HG03196 (cell line): ENCODE results near the gene CCDC86.

Experiments used
- ATAC-seq: cut with Tn5 transposase; IDR thresholded peaks from one replicate; pipeline ENCODE4 v1.9.1; 2021; ENCODE audit not compliant: unreplicated experiment

The CCDC86 gene

DNA sequence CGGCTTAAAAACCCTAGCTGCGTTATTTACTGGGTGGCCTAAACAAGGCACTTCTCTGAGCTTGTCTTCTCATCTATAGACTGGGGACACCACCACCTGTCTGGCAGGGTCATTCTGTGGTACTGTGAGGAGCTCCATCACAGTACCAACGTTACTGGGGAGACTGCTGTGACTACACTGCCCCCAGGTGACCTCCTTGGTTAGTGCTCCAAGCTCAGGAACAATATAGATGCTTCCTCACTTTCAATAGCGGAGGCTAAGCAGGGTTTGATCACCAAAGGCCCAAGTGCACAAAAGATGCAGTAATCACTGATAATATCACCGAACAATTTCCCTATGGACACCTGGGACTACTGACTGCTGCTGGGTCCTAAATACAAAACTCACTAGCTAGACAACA is 45.6 kb downstream of the CCDC86 start:
- no peak for ATAC-seq

DNA sequence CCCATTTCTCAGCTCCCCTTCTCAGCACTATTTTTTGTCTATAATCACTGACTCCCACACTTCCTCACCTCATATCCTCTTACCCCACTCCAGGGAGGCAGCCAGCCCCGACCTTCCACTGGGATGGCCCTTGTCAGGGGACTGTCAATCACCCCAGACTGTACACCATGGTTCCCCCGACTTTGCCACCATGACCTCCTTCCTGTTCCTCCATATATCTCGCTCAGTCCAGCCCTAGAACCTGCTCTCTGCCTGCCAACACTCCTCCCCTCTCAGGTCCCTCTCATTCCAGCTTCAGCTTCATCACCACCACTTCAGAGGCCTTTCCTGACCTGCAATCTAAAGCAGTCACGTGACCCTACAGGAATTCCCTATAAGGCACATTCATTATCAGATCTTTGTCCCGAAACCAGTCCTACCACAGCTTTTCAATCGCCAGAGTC is 48.0 kb downstream of the CCDC86 start:
- no peak for ATAC-seq

GRCh38 chr11:60890696-60891095 is 48.8 kb downstream of the CCDC86 start:
- ATAC-seq, result no peak

- ATAC-seq, result no peak
These were observed 49.3 kb downstream of the CCDC86 start for GRCh38 chr11:60891103-60891741.

GRCh38 chr11:60895687-60896086 is 53.8 kb downstream of the CCDC86 start:
- no peak for ATAC-seq

GRCh38 chr11:60897496-60897895 is 55.6 kb downstream of the CCDC86 start:
- no peak for ATAC-seq

- ATAC-seq, result no peak
These were observed 57.4 kb downstream of the CCDC86 start for GRCh38 chr11:60899046-60899936.

- ATAC-seq, result no peak
These were observed 58.1 kb downstream of the CCDC86 start for GRCh38 chr11:60899977-60900376.
